HG03097 (cell line): ENCODE measurements around the gene NOX3.

Experiments
- ATAC-seq: cut with Tn5 transposase; IDR thresholded peaks from one replicate; pipeline ENCODE4 v1.9.1; 2021; ENCODE audit not compliant: unreplicated experiment, low FRiP score

NOX3 gene

GRCh38 chr6:155404937-155405336 is 50.7 kb downstream of the NOX3 start:
- ATAC-seq = no peak

GRCh38 chr6:155402656-155403304 is 52.9 kb downstream of the NOX3 start:
- ATAC-seq = no peak

- ATAC-seq = no peak
Observed at GRCh38 chr6:155400654-155400965, 55.0 kb downstream of the NOX3 start.

- ATAC-seq = no peak
Observed at GRCh38 chr6:155399745-155400653, 55.6 kb downstream of the NOX3 start.

- no peak for ATAC-seq
Observed at GRCh38 chr6:155399062-155399744, 56.4 kb downstream of the NOX3 start.

- no peak for ATAC-seq
Observed at GRCh38 chr6:155398701-155399061, 57.0 kb downstream of the NOX3 start.

GRCh38 chr6:155398221-155398620 is 57.4 kb downstream of the NOX3 start:
- no peak for ATAC-seq

- ATAC-seq = no peak
Observed at GRCh38 chr6:155397172-155397705, 58.4 kb downstream of the NOX3 start.

GRCh38 chr6:155396605-155397004 is 59.0 kb downstream of the NOX3 start:
- no peak for ATAC-seq

GRCh38 chr6:155395339-155395738 is 60.3 kb downstream of the NOX3 start:
- ATAC-seq = no peak

GRCh38 chr6:155389130-155389529 is 66.5 kb downstream of the NOX3 start:
- no peak for ATAC-seq

GRCh38 chr6:155388591-155388990 is 67.0 kb downstream of the NOX3 start:
- no peak for ATAC-seq

GRCh38 chr6:155387481-155387880 is 68.2 kb downstream of the NOX3 start:
- ATAC-seq = no peak

GRCh38 chr6:155384321-155384952 is 71.2 kb downstream of the NOX3 start:
- no peak for ATAC-seq

GRCh38 chr6:155383913-155384312 is 71.7 kb downstream of the NOX3 start:
- ATAC-seq = no peak

- ATAC-seq = no peak
Observed at GRCh38 chr6:155382338-155382685, 73.3 kb downstream of the NOX3 start.

GRCh38 chr6:155381673-155382337 is 73.8 kb downstream of the NOX3 start:
- no peak for ATAC-seq

GRCh38 chr6:155380666-155381332 is 74.8 kb downstream of the NOX3 start:
- ATAC-seq = no peak

GRCh38 chr6:155378724-155379123 is 76.9 kb downstream of the NOX3 start:
- no peak for ATAC-seq

- no peak for ATAC-seq
Observed at GRCh38 chr6:155378276-155378675, 77.4 kb downstream of the NOX3 start.
